ENCODE data around the gene TMX1.
"Not testable (repeated sequence)": the region's sequence is repeated elsewhere in the genome, so short reads cannot be mapped to it uniquely, and the experiment has no call there.

Gene TMX1, protein sequence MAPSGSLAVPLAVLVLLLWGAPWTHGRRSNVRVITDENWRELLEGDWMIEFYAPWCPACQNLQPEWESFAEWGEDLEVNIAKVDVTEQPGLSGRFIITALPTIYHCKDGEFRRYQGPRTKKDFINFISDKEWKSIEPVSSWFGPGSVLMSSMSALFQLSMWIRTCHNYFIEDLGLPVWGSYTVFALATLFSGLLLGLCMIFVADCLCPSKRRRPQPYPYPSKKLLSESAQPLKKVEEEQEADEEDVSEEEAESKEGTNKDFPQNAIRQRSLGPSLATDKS

DNA sequence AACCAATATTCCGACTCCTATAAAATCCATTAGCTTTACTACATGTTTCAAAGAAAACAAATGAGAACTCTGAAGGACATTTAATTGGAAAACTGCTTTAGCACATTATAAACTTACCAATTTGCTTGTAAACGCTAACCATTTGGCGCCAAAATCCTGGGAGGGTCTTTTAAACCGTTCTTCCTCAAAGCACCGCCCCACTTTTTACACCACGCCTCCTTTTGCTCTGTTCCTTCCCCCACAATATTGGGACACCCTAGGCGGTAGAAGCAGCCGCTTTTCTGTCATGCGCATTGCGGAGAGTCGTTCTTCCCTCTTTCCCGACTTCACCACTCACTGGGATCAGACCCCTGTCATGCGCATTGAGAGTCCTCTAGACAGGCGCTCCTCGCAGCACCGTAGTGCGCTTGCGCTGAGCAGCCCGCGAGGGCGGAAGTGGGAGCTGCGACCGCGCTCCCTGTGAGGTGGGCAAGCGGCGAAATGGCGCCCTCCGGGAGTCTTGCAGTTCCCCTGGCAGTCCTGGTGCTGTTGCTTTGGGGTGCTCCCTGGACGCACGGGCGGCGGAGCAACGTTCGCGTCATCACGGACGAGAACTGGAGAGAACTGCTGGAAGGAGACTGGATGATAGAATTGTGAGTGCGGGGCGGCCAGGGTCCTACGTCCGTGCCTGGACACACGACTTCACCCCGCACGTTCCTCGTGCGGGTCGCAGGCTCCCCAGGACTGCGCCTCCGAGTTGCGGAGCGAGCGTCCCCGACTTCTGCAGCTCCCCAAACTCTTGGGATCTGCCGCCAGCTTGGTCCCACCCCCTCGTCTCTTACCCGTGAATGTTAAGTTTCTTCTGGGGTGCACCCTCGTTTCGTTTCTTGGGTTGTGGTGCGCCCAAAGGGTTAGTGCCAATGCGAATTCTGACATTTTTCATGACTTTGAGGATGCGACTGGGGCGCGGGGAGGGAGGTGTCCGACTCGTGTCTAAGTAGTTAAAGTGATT is at the start of gene TMX1:
TSS of gene TMX1 (plus strand) at position 435 of the 991 bp plus-strand sequence. CDS start at position 481, 46 bp downstream.
- peak; percentile 89 for DNase-seq

DNA sequence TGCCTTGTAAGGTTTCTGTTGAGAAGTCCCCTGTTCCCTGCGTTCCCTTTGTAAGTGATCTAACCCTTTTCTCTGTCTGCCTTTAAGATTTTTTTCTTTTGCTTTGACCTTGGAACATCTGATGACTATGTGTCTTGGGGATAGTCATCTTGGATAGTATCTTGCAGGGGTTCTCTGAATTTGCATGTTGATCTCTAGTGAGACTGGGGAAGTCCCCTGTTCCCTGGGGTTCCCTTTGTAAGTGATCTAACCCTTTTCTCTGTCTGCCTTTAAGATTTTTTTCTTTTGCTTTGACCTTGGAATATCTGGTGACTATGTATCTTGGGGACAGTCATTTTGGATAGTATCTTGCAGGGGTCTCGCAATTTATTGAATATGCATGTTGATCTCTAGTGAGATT is 38.2 kb upstream of the TMX1 start:
- DNase-seq: no peak

DNA sequence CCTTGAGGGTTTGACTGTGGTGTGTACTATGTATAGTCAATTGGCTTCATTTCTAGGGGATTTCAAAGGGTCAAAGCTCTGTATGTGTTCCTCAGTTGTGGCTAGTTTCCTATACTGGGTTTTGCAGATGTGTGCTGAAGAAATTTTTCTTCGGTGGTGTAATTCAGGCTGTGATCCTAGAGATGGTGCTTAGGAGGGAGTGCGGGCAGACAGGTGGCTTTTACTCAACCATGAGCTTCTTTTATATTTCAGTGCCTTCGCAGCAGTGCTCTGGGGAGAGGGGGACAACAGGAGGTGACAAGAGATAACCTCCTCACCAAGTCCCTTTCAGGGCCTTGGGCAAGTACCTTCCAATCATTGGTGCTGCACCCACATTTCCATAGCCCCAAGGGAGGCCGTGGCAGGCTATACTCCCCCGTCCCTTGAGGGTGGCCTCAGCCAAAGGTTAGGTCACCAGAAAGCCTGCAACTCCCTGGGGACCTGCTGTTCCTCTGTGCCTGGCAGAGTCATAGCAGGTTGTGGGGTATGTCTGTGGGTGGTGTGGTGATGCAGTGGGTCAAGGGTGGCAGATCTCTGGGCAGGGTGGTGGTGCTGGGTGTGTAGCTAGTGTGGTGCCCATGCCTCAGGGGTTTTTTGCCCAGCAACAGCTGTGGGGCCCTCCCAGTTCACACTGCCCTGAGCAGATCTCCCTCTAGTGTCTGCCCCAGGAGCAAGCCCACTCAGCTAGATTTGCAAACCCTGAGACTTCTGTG is 37.0 kb upstream of the TMX1 start:
- DNase-seq: no peak

DNA sequence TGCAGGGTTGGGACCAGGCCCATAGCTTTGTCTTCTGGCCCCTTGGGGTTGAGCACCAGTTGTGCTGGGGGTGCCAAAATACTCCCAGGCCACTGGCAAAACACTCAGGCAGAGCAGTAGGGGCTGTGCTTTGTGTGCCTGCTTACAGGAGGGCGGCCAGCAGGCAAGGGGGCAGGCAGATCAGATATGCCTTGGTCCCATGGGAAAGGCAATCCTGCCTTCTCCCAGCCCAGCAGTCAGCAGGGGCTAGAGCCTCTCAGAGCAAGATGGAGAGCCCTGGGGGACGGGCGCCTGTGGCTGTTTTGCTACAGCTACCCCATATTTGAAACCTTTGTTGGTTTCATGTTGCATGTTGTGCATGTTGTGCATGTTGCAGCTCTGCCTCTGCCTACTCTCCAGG is 36.2 kb upstream of the TMX1 start:
- DNase-seq: no peak

DNA sequence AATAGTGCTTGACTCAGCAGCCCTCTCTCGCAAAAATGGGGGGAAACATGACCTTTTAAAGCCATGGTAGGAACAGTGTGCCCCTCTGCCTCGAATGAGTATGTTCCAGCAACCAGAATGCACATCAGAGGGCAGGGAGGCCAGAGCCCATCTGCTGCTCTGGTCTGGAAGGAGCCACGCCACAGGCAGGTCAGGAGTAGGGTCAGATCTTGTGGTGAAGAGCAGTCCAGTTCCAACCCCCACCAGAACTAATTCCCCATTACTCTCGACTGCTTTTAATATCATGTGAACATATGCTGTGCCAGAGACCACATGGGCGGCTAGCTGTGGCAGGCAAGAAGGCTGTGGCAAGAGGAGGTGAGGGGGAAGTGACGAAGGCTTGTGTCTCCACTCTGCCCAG is 34.6 kb upstream of the TMX1 start:
- no peak for DNase-seq

DNA sequence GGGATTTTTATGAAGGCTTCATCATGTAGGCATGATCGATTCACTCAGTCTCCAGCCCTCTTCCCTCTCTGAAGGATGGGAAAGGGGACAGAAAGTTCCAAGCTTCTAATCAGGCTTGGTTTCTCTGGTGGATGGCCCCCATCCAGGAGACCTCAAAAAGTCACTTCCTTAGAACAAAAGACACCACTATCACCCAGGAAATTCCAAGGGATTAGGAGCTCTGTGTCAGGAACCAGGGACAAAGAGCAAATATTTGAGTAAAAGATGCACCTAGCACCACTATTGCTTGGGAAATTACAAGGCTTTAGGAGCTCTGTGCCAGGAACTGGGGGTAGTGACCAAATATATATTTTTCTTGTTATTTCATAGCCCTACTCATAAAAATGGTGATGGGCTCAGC is 33.6 kb upstream of the TMX1 start:
- DNase-seq: no peak

DNA sequence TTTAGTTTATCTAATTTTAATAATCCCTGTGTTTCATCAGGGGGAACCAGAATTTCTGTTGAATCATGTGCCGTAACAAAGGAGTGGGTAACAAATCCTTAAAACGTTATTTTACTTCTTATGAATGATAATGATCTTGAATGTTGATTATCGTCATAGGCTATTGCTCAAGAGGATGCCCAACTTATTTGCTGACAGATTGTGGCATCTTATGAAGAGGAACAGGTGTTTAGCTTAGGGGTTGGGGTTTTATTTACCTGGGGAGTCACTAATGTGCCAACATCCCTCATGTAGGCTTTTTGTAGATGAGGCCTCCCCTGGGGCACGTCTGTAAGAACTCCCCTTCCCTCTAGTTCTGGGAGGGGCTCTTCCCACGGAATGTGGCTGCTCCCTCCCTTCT is 32.4 kb upstream of the TMX1 start:
- DNase-seq: no peak

DNA sequence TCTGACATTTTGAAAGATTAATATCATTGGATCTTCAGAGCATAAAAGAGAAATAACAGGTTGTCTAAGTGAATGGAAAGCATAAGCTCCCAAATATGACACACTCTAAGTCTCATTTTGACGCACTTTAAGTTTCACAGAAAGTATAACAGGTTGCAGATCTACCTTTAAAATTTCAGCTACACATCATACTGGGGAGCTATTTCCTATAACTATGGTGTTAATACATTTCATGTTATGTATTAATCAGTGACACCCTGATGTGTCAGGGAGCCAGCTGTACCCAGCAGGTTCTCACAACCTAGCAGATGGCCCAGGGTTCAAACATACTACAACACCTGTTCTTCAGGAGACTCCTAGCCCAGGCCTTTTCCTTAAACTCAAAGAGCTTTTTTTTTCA is 31.1 kb upstream of the TMX1 start:
- no peak for DNase-seq

DNA sequence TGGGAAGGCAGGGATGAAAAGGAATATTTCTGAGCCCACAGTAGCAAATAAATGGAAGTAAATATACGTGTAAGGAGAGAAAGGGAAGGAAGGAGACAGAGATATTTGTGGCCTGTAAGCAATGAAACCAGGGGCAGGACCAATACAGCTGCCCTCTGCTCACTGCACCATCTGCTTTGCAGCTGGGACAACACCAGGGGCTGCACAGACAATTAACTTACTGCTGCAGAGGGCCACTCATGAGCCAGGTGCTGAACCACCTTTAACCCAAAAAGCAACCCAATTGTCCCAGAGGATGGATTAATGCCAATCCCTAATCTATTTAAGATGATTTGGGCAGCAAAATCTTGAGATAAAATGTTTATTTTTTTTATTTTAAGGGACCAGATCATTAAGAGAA is 30.6 kb upstream of the TMX1 start:
- no peak for DNase-seq

DNA sequence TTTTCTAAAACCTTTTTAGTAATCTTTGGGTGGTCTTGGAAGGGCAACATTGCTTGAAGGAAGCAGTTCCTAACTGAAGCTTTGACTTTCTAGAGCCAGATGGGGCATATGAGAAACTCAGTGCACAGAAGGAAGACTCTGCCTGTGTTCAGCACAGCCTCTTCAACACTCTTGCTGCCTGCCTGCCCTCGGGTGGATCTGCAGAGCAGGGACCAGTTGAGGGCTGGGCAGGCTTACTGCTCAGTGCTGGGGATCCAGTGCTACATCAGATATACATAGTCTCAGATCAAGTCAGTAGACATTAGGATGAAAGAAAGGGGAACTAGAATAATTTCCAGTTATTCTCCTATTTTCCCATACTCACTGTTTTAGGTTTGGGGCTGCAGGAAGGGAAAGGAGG is 29.5 kb upstream of the TMX1 start:
- no peak for DNase-seq

DNA sequence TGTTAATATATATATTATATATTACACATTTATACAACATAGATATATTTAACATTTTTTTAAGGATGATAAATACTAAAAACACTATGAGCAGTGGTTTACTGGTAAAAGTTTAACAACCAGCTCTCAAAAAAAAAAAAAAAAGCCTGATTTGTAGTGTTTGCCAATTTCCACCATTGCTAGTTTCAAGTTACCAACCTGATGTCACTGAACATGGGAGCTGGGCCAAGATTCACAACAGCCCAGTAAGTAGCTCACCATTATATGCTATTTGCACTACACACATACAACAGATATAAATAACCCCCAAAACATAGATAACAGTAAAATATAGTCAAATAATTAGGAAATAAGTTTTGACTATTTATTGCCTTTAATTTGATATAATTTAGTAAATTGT is 28.9 kb upstream of the TMX1 start:
- no peak for DNase-seq

DNA sequence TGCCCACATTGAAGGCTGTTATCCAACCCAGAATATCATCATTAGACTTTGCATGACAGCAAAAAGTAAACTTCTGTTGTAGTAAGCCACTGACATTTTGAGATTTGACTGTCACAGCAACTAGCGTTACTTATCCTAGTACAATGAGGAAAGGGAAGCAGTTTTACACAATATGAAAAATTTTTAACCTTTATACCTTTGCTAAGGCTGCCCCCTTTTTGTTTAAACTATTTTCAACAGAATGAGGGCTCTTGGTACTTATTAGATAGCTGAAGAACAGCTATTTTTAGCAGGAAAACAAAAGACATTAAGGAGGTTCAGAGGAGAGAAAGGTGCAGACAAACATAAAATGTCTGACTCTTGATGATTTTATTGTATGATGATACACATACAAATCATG is 23.4 kb upstream of the TMX1 start:
- DNase-seq: no peak

DNA sequence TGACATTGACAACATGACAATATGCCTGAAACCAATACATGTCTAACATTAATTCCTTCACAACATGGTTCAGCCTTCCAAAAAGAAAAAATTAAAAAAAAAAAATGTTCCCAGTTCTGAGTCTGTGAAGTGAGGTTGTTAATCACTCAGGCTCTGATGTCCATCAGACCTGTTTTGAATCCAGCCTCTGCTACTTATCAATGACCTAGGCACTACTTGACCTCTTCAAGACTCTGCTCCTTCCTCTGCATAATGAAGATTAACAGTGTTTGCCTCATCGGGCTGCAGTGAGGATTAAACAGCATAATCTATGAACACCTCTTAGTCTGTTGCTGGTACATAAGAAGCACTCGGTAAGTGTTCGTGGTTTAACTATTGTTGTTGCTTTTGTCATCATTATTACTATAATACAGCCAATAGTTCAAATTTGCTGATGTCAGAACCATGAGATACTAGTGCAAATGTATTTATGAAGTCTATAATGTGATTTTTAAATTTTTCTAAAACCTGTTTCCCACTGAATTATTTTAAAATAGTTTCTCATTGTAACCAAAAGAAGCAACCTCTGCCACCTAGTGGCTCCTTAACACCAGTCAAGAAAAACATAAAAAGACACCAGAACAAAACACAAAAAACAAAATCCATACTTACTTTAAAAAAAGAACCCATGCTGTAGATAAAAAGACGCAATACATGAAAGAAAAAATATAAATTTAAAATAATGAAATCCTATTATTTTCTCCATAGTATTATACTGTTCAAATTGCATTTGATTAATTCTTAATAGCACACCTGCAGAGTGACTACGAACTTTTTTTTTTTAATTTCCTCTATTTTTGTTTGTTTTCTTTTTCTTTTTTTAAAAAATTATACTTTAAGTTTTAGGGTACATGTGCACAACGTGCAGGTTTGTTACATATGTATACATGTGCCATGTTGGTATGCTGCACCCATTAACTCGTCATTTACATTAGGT is 20.3 kb upstream of the TMX1 start:
- DNase-seq: no peak

DNA sequence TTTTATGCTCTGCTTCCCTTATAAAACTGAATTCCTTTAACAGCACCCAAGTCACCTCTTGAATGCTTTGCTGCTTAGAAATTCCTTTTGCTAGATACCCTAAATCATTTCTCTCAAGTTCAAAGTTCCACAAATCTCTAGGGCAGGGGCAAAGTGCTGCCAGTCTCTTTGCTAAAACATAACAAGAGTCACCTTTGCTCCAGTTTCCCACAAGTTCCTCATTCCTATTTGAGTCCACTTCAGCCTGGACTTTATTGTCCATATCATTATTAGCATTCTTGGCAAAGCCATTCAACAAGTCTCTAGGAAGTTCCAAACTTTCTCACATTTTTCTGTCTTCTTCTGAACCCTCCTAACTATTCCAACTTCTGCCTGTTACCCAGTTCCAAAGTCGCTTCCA is 16.6 kb upstream of the TMX1 start:
- DNase-seq: not testable (repeated sequence)

DNA sequence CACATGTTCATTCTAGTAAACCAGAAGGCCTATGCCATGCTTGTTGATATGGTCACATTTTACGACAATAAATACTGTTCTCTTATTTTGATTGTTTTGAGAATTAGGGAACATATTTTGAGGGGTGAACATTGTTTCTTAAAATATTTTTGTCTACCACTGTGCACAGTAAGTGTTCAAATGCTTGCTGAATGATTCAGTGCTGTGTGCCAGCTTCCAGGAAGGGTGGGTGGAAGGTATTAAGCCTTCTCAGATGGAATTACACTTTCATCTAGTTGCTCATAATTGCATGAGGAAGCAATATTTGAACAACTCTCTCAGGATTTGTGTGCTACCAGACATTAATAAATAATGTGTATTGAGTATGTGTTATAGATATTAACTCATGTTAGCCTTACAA is 15.5 kb upstream of the TMX1 start:
- DNase-seq: no peak

DNA sequence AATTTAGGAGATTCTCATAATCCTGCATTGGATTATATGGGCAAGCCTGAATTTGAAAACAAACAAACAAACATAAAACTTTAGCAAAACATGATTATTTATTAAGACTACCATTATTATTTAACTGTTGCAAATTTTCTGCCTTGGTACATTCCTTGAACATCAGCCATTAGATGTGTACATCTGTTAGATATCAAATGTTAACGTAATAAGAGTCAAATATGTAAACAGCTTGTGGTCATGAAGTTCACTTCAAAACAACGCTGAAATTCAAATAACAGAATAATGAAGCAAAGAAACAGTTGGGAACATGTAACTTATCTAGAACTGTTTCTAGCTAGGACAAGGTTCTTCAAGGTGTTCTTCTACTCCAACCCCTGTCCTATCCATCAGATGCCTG is 14.3 kb upstream of the TMX1 start:
- DNase-seq: no peak

DNA sequence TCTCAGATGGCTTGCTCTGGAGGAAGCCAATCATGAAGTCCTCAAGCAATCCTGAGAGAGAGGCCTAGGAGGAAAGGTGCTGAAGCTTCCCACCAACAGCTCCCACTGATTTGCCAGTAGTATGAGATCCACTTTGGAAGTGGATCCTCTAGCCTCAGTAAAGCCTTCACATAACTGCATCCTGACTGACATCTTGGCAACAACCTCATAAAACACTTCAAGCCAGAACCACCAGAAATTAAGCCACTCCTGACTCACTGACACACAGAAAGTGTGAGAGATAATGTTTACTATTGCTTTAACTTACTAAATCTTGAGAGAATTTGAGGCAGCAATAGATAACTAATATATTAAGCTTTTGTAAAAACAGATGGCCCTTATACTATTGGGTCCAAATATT is 11.7 kb upstream of the TMX1 start:
- no peak for DNase-seq

DNA sequence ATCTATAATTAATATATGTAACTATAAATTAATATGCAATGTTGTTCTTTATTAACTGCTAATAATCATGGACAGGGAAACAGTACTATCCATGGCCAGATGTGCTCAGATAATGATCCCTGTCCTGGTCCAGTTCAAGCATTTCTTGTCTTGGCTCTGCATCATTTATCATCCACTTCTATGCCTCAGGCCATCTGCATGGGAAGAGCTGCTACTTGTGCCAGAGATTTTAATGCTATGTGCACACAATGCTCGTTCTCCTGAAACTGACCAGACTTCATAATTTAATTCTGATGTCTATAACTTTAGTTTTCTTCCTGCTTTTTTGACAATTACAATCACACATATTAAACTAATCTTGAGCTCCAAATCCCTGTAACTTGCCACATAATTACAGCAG is 11.2 kb upstream of the TMX1 start:
- no peak for DNase-seq

DNA sequence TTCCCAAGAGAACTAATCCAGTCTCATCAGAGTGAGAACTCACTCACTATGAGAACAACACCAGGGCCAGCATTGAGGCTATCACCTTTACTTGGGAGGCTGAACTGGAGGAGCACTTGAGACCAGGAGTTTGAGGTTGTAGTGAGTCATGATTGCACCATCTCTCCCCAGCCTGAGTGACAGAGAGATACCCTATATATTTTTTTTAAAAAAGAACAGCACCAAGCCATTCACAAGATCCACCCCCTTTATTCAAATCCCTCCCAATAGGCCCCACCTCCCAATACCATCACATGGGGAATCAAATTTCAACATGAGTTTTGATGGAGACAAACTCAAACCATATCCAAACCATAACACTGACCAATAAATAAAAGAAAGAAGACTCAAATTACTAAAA is 3.7 kb upstream of the TMX1 start:
- no peak for DNase-seq

DNA sequence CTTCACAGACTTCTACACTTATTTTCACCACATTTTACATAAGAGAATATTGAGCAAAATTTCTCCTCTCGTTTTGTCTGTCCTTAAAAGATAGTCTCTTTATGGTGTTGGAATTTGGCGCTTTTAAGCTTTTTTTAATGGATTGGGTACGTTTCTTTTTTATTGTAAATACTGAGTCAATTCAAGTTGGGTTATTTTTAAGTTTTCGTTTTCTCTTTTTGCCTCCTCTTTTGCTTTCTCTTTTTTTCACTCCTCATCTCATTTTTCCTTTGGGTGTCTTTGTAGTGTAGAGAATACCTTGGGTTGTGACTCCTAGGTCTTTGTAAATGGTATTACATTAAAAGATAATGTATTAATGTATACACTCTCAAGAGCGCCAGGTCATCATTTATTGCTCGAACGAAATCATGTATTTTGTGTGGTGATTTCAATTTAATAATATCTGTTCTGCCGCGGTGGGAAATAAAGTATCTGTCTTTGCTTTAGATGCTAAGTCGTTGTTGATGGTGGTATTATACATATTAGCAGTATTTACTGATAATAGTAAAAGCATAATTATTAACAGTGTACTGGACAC is 845 bp downstream of the TMX1 start:
- no peak for DNase-seq

DNA sequence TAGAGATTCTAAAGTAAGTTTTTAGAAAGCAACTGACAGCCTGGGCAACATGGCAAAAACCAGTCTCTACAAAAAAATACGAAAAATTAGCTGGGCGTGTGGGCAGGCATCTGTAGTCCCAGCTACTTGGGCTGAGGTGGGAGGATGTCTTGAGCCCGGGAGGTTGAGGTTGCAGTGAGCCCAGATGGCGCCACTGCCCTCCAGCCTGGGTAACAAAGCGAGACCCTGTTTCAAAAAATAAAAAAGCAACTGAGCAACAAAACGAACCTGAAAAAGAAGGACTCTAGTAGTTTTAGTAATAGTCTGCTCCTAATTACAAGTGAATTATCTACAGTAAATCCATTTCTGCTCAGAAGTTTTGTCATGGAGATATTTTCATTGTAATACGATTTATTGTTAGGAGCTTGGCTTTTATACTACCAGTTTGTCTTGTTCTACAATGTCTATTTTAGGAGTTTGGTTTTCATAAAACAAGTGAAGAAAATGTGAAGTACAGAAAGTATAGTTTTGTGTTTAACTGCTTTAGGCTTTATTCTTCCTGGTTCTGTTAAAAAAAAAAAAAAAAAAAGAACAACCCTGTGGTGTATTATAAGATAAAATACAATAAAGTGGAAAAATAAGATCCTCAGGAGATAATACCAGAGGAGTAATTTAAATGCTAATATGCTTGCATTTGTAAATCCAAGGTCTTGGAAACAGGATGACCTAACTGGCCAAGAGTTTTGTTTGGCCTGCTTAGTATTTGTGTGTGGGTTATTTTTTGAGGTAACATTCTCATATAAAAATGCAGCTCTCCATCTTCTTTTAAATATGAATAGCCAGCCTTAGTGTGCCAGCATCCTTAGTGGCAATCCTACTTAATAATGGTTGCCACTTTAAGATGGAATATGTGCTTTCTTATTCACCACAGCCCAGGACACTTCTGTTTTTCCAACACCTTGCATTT is 2.8 kb downstream of the TMX1 start:
- no peak for DNase-seq

Measured in CD4-positive, alpha-beta T cell treated with Interleukin-10 for 1 hour (primary cell).